H1 (cell line): ENCODE measurements around the gene SLC35F3. TPM values are rescaled to one million over a fixed set of nuclear protein-coding genes. Genes with fewer than 3 reads are reported as not detected.

Experiments used
- EP300 ChIP-seq, 2 experiments: IDR thresholded peaks; 1 replicate in 1 of 2; 2 replicates in 1 of 2; pipeline ENCODE4 v1.6.1; 2011 to 2012; ENCODE audit warnings: low read depth in 2 of 2, low read length in 2 of 2, mild to moderate bottlenecking in 2 of 2, borderline replicate concordance in 1 of 2, inconsistent platforms in 1 of 2, moderate library complexity in 1 of 2
- FOSL1 ChIP-seq: IDR thresholded peaks from 2 replicates; pipeline ENCODE4 v1.6.1; 2011; ENCODE audit warnings: mild to moderate bottlenecking, low read depth, low read length, moderate library complexity; ENCODE audit not compliant: insufficient read depth
- SP4 ChIP-seq: IDR thresholded peaks from 2 replicates; pipeline ENCODE4 v1.6.1; 2012; ENCODE audit warnings: low read length, inconsistent platforms
- TEAD4 ChIP-seq: IDR thresholded peaks from 2 replicates; pipeline ENCODE4 v1.6.1; 2012; ENCODE audit warnings: low read depth, low read length, inconsistent platforms, mixed read lengths
- polyA plus RNA-seq, 7 experiments: library from polyadenylated mRNA; depleted of rRNA in 3 of 7; stranded (reverse) in 5 of 7; unstranded in 2 of 7; fragments of >200 nt in 5 of 7; fragments of 200-250 nt in 2 of 7; gene quantifications; 1 replicate in 5 of 7; 2 replicates in 1 of 7; 4 replicates in 1 of 7; pipeline versions ENCODE4 v1.2.1 to v1.2.3, GENCODE V29; 2011 to 2013; ENCODE audit warnings: missing spikeins in 2 of 7, mixed read lengths in 2 of 7
- total RNA-seq: library from RNA; stranded (reverse); fragmentation: NEBNext Ultra II Directional; extraction: Animal tissue kit (Norgen Biotek cat#: 25700); gene quantifications from 2 replicates; pipeline ENCODE4 v1.2.1, GENCODE V29; 2021

The SLC35F3 gene
- total and polyA plus RNA-seq, 2 of the 8 experiments (the other 6 are each of a cell fraction or from before 2014, with no cell fraction given) = 0.78 to 1.2 TPM

- TF ChIP-seq EP300 (IDR thresholded peaks at IDR 0.05; ENCODE audit: borderline replicate concordance in 1 of 2, low read depth in 2 of 2, low read length in 2 of 2) = no peak
- TF ChIP-seq FOSL1 = no peak
- no peak for TF ChIP-seq TEAD4
- no peak for TF ChIP-seq SP4
- TF ChIP-seq, all 59 proteins: peak for 0
Observed at GRCh38 chr1:234169161-234169849, 264.8 kb downstream of the SLC35F3 start (continued).
